DOHH2 (cell line): Measurements from ENCODE around the gene DMC1.

Experiments used
- H3F3A ChIP-seq: fragments of 200-600 bp; sonication (generic), shearing (Covaris generic); 2 replicates; pipeline ENCODE4 v1.6.0; 2016; ENCODE audit warnings: antibody characterized with exemption, mild to moderate bottlenecking; ENCODE audit not compliant: control insufficient read depth, insufficient read depth
- H3K27ac ChIP-seq: fragments of 200-600 bp; sonication (generic); 2 replicates; pipeline ENCODE4 v1.5.1; 2014; ENCODE audit warnings: low read depth, mild to moderate bottlenecking, low read length, moderate library complexity
- H3K27me3 ChIP-seq: fragments of 200-600 bp; sonication (generic); 2 replicates; pipeline ENCODE4 v1.6.1; 2014; ENCODE audit warnings: mild to moderate bottlenecking, low read length, mixed read lengths; ENCODE audit not compliant: control insufficient read depth
- H3K36me3 ChIP-seq: fragments of 200-600 bp; sonication (generic); 2 replicates; pipeline ENCODE4 v1.6.1; 2014; ENCODE audit warnings: mild to moderate bottlenecking, low read length, moderate library complexity, mixed read lengths; ENCODE audit not compliant: control insufficient read depth
- H3K4me1 ChIP-seq: fragments of 200-600 bp; sonication (generic); 2 replicates; pipeline ENCODE4 v1.6.1; 2014; ENCODE audit warnings: mild to moderate bottlenecking, low read length, mixed read lengths; ENCODE audit not compliant: control insufficient read depth
- H3K4me2 ChIP-seq: fragments of 200-600 bp; sonication (generic); 2 replicates; pipeline ENCODE4 v1.6.0; 2014; ENCODE audit warnings: mild to moderate bottlenecking, low read length, moderate library complexity
- H3K4me3 ChIP-seq: fragments of 200-600 bp; sonication (generic); 2 replicates; pipeline ENCODE4 v1.5.1; 2014; ENCODE audit warnings: mild to moderate bottlenecking, low read length, mixed read lengths
- H3K79me2 ChIP-seq: fragments of 200-600 bp; sonication (generic); 2 replicates; pipeline ENCODE4 v1.6.1; 2014; ENCODE audit warnings: mild to moderate bottlenecking, low read length, mixed read lengths; ENCODE audit not compliant: control insufficient read depth
- H3K9me2 ChIP-seq: fragments of 200-600 bp; sonication (generic); replicated peaks from 2 replicates; pipeline ENCODE4 v1.6.1; 2014; ENCODE audit warnings: mild to moderate bottlenecking, low read length, mixed read lengths; ENCODE audit not compliant: control insufficient read depth
- H3K9me3 ChIP-seq: fragments of 200-600 bp; sonication (generic); 2 replicates; pipeline ENCODE4 v1.6.1; 2014; ENCODE audit warnings: antibody characterized with exemption, low read length, mixed read lengths; ENCODE audit not compliant: control insufficient read depth, insufficient read depth
- H4K20me1 ChIP-seq: fragments of 200-600 bp; sonication (generic); 2 replicates; pipeline ENCODE4 v1.6.0; 2014; ENCODE audit warnings: low read depth, mild to moderate bottlenecking, antibody characterized with exemption, low read length, moderate library complexity; ENCODE audit not compliant: control insufficient read depth, insufficient read depth
- CTCF ChIP-seq: fragments of 200-600 bp; sonication (generic); IDR thresholded peaks from one replicate; pipeline ENCODE4 v1.5.1; 2014; ENCODE audit warnings: antibody characterized with exemption, mild to moderate bottlenecking, low read depth, low read length; ENCODE audit not compliant: poor library complexity, severe bottlenecking
- EZH2phosphoT487 ChIP-seq: fragments of 200-600 bp; sonication (generic); IDR thresholded peaks from 2 replicates; pipeline ENCODE4 v1.6.1; 2017; ENCODE audit warnings: borderline replicate concordance, mild to moderate bottlenecking, antibody characterized with exemption, low read length, moderate library complexity, mixed read lengths

Gene DMC1

GRCh38 chr22:38497869-38498268 is 72.1 kb downstream of the DMC1 start:
- Histone ChIP-seq H3K9me2 (no peaks in the 10 kb centered on the region), H3K4me2 (no peak overlapping the region), H4K20me1 (peaks cover 17% of the 10 kb centered on the region), H3K9me3 (no peaks in the 10 kb centered on the region), H3K27me3 (no peaks in the 10 kb centered on the region), H3K79me2 (peaks cover 77% of the 10 kb centered on the region), H3K4me1 (peaks cover 11% of the 10 kb centered on the region), H3K36me3 (peaks cover 97% of the 10 kb centered on the region), H3F3A (peaks cover 16% of the 10 kb centered on the region), H3K4me3 (no peak overlapping the region), H3K27ac (no peak overlapping the region)
- TF ChIP-seq CTCF (no peak), EZH2phosphoT487 (no peak)

GRCh38 chr22:38494939-38495338 is 75.0 kb downstream of the DMC1 start:
- H3K9me2 ChIP-seq = no peaks in the 10 kb centered on the region
- peaks cover 99% of the 10 kb centered on the region for H3K36me3 ChIP-seq
- peaks cover 56% of the 10 kb centered on the region for H3K79me2 ChIP-seq
- H3F3A ChIP-seq = peaks cover 25% of the 10 kb centered on the region; the same call in 1 of the 2 replicates
- no peak overlapping the region for H3K27ac ChIP-seq
- H3K9me3 ChIP-seq = no peaks in the 10 kb centered on the region
- H3K4me2 ChIP-seq = no peak overlapping the region
- 0 out of 2 replicates have a peak, but pooled peaks cover 8% of the 10 kb centered on the region for H4K20me1 ChIP-seq
- H3K4me3 ChIP-seq = no peak overlapping the region
- H3K27me3 ChIP-seq = no peaks in the 10 kb centered on the region
- H3K4me1 ChIP-seq = no peaks in the 10 kb centered on the region
- no peak for TF ChIP-seq CTCF
- no peak for TF ChIP-seq EZH2phosphoT487

- Histone ChIP-seq H3K79me2 (peaks cover 58% of the 10 kb centered on the region), H3K27me3 (no peaks in the 10 kb centered on the region), H3K4me3 (no peak overlapping the region), H3K4me2 (no peak overlapping the region), H3K9me2 (no peaks in the 10 kb centered on the region), H3K27ac (no peak overlapping the region), H3K9me3 (no peaks in the 10 kb centered on the region), H3K4me1 (no peaks in the 10 kb centered on the region), H3F3A (peaks cover 29% of the 10 kb centered on the region; the same call in 1 of the 2 replicates), H3K36me3 (peaks cover 99% of the 10 kb centered on the region), H4K20me1 (peaks cover 12% of the 10 kb centered on the region; the same call in 1 of the 2 replicates)
- TF ChIP-seq CTCF = no peak
- TF ChIP-seq EZH2phosphoT487 = no peak
Observed at GRCh38 chr22:38494498-38494897, 75.5 kb downstream of the DMC1 start.
